SU-DHL-6 (cell line): ENCODE data around the gene PLEKHM1.
"Not testable (repeated sequence)": the region's sequence is repeated elsewhere in the genome, so short reads cannot be mapped to it uniquely, and the experiment has no call there.

Experiments
- CTCF ChIP-seq: fragments of 200-600 bp; sonication (generic); IDR thresholded peaks from one replicate; pipeline ENCODE4 v1.5.1; 2017; ENCODE audit warnings: antibody characterized with exemption, mild to moderate bottlenecking, low read length, moderate library complexity; ENCODE audit not compliant: insufficient read depth, poor library complexity, severe bottlenecking
- EZH2phosphoT487 ChIP-seq: fragments of 200-600 bp; sonication (generic), shearing (Covaris generic); conservative IDR thresholded peaks from 2 replicates; pipeline ENCODE4 v1.6.1; 2018; ENCODE audit warnings: mild to moderate bottlenecking, antibody characterized with exemption, low read length, moderate library complexity, mixed read lengths

DNA sequence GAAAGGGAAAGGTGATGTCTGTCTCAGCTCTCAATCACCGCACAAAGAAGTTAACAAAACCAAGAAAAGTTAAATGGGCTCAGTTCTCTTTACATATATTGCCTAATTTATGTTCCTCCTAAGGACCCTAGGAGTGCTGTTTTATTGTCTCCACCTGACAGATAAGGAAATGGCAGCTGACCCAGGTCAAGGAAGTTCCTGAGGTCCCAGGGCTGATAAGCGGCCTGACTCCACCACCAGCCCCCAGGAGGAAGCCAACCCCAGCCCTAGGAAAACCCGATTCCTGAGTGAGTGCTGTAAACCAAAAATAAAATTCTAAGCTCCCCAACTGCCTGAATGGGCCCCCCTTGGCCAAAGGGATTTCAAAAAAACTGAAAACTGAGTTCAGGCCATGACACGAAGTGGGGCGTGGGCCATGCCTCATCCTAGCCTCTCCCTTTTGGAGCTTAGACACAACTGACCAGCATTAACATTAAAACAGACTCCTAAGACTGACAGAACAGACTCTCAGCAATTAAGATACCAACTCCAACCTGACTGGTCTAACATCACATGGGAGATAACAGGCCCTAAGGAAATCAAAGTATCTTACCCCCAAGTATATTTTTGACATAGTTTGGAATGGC is 6.8 kb downstream of the PLEKHM1 start:
- not testable (repeated sequence) for TF ChIP-seq CTCF, EZH2phosphoT487
